IPS DF 6.9 (cell line): ENCODE data around the gene HSDL1.

ENCODE experiments used
- DNase-seq: peaks from one replicate; pipeline ENCODE4 v3.0.0-alpha.2; 2013; ENCODE audit warnings: low read depth, low spot score
- H3K27ac ChIP-seq: one replicate; pipeline ENCODE4 v1.5.1; 2013; ENCODE audit warnings: low read length, control low read depth
- H3K27me3 ChIP-seq: 2 replicates; pipeline ENCODE4 v1.6.1; 2013; ENCODE audit warnings: mild to moderate bottlenecking, low read length; ENCODE audit not compliant: control insufficient read depth, insufficient read depth
- H3K36me3 ChIP-seq: 2 replicates; pipeline ENCODE4 v1.6.1; 2013; ENCODE audit warnings: low read length; ENCODE audit not compliant: control insufficient read depth, insufficient read depth
- H3K4me1 ChIP-seq: 2 replicates; pipeline ENCODE4 v1.6.1; 2013; ENCODE audit warnings: low read length; ENCODE audit not compliant: control insufficient read depth, insufficient read depth
- H3K4me3 ChIP-seq: 2 replicates; pipeline ENCODE4 v1.5.1; 2013; ENCODE audit warnings: mild to moderate bottlenecking, low read length
- H3K9me3 ChIP-seq: 2 replicates; pipeline ENCODE4 v1.6.1; 2013; ENCODE audit warnings: low read length, inconsistent platforms; ENCODE audit not compliant: control insufficient read depth, insufficient read depth
- WGBS: extraction: QIAGEN DNeasy Blood & Tissue Kit; methylation state at CpG from one replicate; pipeline ENCODE4 v1.1.7; 2013; ENCODE audit warnings: mixed read lengths, missing lambda C conversion rate; ENCODE audit not compliant: insufficient read length, insufficient coverage; 5-methylcytosine and 5-hydroxymethylcytosine counted together

The HSDL1 gene

DNA sequence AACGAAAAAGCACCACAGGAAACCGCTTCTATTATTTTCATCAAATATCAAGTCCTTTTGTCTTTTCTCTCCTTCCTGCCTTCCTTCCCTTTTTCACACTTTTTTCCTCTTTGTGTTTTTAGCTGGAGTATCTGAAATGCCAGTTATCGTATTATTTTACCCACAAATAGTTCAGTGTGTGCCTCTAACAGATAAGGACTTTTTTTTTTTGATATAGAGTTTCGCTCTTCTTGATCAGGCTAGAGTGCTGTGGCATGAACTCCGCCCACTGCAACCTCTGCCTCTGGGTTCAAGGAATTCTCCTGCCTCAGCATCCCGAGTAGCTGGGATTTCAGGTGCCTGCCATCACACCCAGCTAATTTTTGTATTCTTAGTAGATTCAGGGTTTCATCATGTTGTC is 10.8 kb upstream of the HSDL1 start:
- no peaks in the 10 kb centered on the region for H3K9me3 ChIP-seq
- no peak overlapping the region for H3K4me3 ChIP-seq
- no peak overlapping the region for H3K27ac ChIP-seq
- DNase-seq = no peak
- H3K36me3 ChIP-seq = no peaks in the 10 kb centered on the region
- H3K27me3 ChIP-seq = no peaks in the 10 kb centered on the region
- H3K4me1 ChIP-seq = no peaks in the 10 kb centered on the region
- no CpG with 5 or more reads among the region's 6 CpGs for WGBS

DNA sequence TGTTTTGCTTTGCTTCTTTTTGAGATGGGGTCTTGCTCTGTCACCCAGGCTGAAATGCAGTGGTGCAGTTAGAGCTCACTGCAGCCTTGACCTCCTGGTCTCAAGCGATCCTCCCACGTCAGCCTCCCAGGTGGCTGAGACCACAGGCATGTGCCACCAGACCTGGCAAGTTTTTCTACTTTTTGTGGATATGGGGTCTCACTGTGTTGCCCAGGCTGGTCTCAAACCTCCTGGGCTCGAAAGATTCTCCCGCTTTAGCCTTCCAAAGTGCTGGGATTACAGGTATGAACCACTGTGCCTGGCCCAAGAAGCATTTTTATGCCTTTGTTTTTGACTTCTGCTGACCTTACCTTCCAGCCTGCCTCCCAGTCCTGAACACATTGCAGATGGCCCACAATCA is 10.2 kb upstream of the HSDL1 start:
- no peak overlapping the region for H3K4me3 ChIP-seq
- no peak overlapping the region for H3K27ac ChIP-seq
- no peaks in the 10 kb centered on the region for H3K36me3 ChIP-seq
- no CpG with 5 or more reads among the region's 4 CpGs for WGBS
- no peak for DNase-seq
- no peaks in the 10 kb centered on the region for H3K27me3 ChIP-seq
- H3K4me1 ChIP-seq = no peaks in the 10 kb centered on the region
- no peaks in the 10 kb centered on the region for H3K9me3 ChIP-seq

DNA sequence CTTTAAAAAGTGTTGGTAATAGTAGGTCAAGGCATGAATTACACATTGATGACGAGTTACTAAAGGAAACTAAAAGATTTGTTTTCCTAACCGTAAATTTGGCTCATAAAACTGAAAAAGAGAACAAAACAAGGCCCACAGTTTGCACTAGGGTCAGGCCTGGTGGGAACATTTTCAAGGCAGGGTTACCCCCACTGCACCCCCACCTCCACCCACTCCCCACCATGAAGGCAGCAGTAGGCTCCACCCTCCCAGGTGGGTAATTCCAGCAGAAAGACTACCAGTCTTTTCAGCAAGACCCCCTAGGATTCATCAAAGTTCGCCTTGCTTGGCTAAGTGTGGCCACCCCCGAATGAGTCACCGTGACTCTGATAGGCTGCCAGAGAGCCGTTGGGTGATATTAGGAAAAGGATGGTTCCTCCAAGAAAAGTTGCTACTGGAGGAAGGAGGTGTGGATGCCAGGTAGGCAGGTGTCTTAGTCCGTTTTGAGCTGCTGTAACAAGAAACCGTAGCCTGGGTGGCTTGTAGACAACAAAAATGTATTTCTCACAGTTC is 8.8 kb upstream of the HSDL1 start:
- no CpG with 5 or more reads among the region's 8 CpGs for WGBS

DNA sequence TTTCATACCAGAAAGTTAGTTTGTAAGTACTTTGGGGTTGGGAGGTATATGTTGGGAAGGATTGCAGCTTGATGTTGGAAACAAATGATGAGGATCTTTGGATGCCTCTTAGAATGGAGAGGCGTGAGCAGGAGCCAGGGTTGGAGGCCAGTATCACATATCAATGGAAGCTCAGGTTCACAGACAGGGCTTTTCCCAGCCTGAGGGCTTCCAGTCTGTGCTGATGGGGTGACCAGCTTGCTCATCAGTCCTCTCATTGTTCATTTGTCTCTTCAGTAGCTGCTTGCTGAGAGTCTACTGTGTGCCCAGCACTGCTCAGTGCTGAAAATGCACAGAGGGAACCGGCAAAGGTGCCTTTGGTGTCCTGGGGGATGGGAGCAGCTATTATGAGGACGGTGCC is 5.9 kb upstream of the HSDL1 start:
- Histone ChIP-seq H3K27me3 (no peaks in the 10 kb centered on the region), H3K4me1 (no peaks in the 10 kb centered on the region), H3K9me3 (no peaks in the 10 kb centered on the region), H3K4me3 (no peak overlapping the region), H3K27ac (no peak overlapping the region), H3K36me3 (no peaks in the 10 kb centered on the region)
- DNase-seq = no peak
- no CpG with 5 or more reads among the region's 3 CpGs for WGBS

More for the DNA sequence above, 8.8 kb upstream of the HSDL1 start:
- no peaks in the 10 kb centered on the region for H3K4me1 ChIP-seq
- DNase-seq = no peak
- H3K27ac ChIP-seq = no peak overlapping the region
- H3K4me3 ChIP-seq = no peak overlapping the region
- no peaks in the 10 kb centered on the region for H3K36me3 ChIP-seq
- H3K27me3 ChIP-seq = no peaks in the 10 kb centered on the region
- no peaks in the 10 kb centered on the region for H3K9me3 ChIP-seq

DNA sequence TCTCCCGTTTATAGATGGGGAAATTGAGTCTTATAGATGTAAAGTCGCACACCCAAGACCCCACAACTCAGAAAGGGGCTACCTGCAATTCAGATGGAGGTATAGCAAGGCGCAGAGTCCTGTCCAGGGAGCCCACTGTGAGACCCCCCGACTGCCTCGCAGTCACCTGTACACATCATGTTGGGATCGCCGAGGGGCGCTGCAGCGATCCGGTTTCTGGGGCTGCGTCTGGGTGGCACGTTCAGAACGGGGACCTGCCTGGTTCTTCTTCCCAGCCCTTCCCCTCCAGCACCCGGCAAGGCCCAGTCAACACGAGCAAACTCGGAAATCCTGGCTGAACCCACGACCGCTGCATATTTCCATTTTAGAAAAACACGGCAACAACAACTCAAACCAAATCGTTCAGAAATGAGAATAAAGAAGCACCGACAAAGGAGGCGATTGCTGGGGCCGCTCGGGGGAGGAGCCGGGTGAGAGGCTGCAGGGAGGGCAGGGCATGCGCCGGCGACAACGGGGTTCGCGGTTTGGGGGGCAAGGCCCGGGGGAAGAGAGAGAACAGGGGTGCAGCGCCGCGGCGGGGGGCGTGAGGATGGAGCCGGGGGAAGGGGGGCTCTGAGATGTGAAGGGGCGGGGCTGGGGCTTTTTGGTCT is 643 bp downstream of the HSDL1 start:
- H3K27ac ChIP-seq = no peak overlapping the region
- peaks cover 3% of the 10 kb centered on the region; the same call in 1 of the 2 replicates for H3K4me1 ChIP-seq
- H3K9me3 ChIP-seq = no peaks in the 10 kb centered on the region
- H3K36me3 ChIP-seq = no peaks in the 10 kb centered on the region
- peak overlapping the region; percentile 63; the same call in 1 of the 2 replicates for H3K4me3 ChIP-seq
- no peaks in the 10 kb centered on the region for H3K27me3 ChIP-seq
- no peak for DNase-seq
- no CpG with 5 or more reads among the region's 39 CpGs for WGBS

DNA sequence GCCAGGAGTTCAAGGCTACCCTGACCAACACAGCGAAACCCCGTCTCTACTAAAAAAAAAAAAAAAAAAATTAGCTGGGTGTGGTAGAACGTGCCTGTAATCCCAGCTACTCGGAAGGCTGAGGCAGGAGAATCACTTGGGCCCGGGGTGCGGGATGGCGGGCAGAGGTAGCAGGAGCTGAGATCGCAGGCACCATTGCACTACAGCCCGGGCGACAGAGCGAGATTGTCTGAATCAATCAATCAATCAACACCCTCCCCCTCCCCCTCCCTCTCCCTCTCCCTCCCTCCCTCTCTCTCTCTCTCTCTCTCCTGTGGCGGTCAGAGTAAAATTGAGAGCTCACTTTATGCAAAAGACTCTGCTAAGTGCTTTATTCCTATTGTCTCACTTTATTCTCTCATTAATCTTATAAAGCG is 1.2 kb downstream of the HSDL1 start:
- WGBS = no CpG with 5 or more reads among the region's 13 CpGs
- Histone ChIP-seq H3K36me3 (no peaks in the 10 kb centered on the region), H3K27me3 (no peaks in the 10 kb centered on the region), H3K4me1 (peaks cover 4% of the 10 kb centered on the region; the same call in 1 of the 2 replicates), H3K4me3 (peak overlapping the region; percentile 63; the same call in 1 of the 2 replicates), H3K27ac (no peak overlapping the region), H3K9me3 (no peaks in the 10 kb centered on the region)
- no peak for DNase-seq

DNA sequence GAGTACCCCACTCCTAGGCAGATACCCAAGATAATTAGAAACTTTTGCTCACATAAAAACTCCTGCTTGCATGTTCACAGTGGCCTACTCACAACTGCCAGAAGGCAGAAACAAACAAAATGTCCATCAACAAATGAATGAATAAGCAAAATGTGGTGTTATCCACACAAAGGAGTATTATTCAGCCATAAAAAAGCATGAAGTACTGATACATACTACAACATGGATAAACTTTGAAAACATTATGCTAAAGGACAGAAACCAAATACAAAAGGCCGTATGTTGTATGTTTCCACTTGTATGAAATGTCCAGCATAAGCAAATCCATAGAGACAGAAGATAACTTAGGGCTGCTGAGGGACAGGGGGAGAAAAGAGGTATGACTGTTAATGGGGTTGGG is 1.9 kb downstream of the HSDL1 start:
- WGBS = no CpG with 5 or more reads among the region's 1 CpG
- Histone ChIP-seq H3K4me3 (no peak overlapping the region), H3K36me3 (no peaks in the 10 kb centered on the region), H3K27ac (no peak overlapping the region), H3K4me1 (peaks cover 4% of the 10 kb centered on the region; the same call in 1 of the 2 replicates), H3K9me3 (no peaks in the 10 kb centered on the region), H3K27me3 (no peaks in the 10 kb centered on the region)
- no peak for DNase-seq

DNA sequence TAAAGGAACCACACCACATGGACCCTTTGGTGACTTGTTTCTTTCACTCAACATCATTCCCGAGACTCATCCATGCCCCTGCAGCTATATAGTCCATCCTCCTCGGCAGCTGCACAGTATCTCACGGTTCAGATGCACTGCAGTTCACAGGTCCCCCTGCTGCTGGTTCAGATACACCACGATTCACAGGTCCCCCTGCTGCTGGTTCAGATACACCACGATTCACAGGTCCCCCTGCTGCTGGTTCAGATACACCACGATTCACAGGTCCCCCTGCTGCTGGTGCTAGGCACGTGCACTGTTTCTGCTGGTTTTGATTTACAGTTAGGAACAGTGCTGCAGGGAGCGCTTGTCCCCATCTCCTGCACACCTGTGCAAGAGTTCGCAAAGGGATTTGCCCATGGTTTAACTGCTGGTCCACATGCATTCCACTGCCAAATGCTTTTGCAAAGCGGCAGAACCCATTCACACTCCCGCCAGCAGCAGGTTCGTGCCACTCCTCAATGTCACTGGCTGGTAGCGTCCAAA is 3.8 kb downstream of the HSDL1 start:
- H3K36me3 ChIP-seq = no peaks in the 10 kb centered on the region; the same call in 1 of the 2 replicates
- H3K4me1 ChIP-seq = peaks cover 6% of the 10 kb centered on the region
- no peaks in the 10 kb centered on the region for H3K27me3 ChIP-seq
- no peak for DNase-seq
- no peak overlapping the region for H3K27ac ChIP-seq
- no CpG with 5 or more reads among the region's 13 CpGs for WGBS
- H3K9me3 ChIP-seq = no peaks in the 10 kb centered on the region
- H3K4me3 ChIP-seq = no peak overlapping the region

DNA sequence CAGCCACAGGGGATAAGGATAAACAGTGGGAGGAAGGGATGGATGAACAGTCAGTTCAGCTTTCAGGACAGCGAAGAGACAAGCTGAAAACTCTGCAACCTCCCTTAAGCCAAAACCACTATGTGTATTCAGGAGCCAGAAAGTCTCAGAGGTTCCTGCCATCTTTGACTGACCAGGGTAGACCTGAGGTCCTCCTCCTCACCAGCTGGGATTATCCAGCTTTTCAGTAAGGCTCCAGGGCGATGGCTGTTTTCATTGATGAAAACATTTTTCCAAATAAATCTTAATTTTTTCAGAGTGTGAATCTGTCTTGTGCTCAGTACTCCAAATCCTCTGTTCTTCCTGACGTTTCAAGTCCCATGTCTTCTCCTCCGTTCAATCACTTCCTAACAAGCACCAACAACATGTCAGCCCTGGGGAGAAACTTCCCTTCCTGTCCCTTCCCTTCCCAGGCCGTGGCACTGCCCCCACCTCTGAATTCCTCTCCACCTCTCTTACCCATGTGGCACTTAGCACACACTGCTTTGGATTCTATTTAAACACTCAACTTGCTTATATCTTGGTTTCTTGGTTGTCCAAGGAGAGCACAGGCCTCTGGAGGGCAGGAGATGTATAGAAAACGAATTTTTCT is 5.2 kb downstream of the HSDL1 start:
- WGBS = no CpG with 5 or more reads among the region's 6 CpGs
- Histone ChIP-seq H3K4me3 (no peak overlapping the region), H3K4me1 (peaks cover 6% of the 10 kb centered on the region), H3K27ac (no peak overlapping the region), H3K27me3 (no peaks in the 10 kb centered on the region), H3K9me3 (no peaks in the 10 kb centered on the region), H3K36me3 (no peaks in the 10 kb centered on the region; the same call in 1 of the 2 replicates)
- DNase-seq = no peak

DNA sequence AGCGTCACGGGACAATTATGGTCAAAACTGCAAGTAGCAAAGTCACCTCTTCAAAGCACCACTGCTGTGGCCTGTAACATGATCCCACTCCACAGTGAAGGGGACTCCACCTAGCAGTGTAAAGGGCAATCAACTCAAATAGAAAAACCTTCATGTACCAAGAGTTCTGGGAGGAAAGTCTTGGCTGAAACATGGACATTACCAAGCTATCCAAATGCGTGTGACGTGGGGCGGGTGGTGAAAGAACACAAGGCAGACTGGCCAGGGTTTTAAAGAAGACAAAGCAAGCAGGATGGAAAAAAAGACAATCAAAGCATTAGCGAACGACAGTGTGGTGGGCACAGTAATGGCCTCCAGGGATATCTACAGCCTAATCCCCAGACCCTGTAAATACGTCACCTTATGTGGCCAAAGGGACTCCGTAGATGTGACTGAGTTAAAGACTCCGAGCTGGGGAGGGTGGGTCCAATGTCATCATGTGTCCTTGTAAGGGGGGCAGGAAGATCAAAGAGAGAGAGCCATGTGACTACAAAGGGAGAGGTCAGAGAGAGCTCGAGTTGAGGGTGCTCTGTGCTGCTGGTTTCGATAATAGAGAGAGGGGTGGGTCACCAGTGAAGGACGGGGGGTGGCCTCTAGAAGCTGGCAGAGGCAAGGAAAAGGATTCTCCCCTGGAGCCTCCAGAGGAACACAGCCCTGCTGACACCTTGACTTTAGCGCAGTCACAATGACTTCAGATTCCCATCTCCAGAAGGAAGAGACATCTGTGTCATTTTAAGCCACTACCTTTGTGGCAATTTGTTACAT is 6.0 kb downstream of the HSDL1 start:
- H3K36me3 ChIP-seq = no peaks in the 10 kb centered on the region; the same call in 1 of the 2 replicates
- WGBS = no CpG with 5 or more reads among the region's 14 CpGs
- no peak overlapping the region for H3K4me3 ChIP-seq
- no peaks in the 10 kb centered on the region for H3K27me3 ChIP-seq
- H3K4me1 ChIP-seq = peaks cover 6% of the 10 kb centered on the region
- no peak overlapping the region for H3K27ac ChIP-seq
- H3K9me3 ChIP-seq = no peaks in the 10 kb centered on the region
- DNase-seq = no peak
